HEK293 (cell line): Measurements from ENCODE around the gene CYP17A1.

Experiments used
- CTCF ChIA-PET: fragments of 350-600 bp; formaldehyde crosslinking; extraction: SDS; loops from one replicate; lab custom pipeline; 2021; ENCODE audit warnings: antibody characterized with exemption; lab: Yijun Ruan, JAX
- POLR2A ChIA-PET: fragments of 300-600 bp; formaldehyde crosslinking; extraction: SDS; loops from one replicate; lab custom pipeline; 2020; ENCODE audit warnings: antibody characterized with exemption, inconsistent platforms; lab: Yijun Ruan, JAX
- H3K27ac ChIP-seq: fragments of 200-500 bp; sonication (Bioruptor generic); 2 replicates; pipeline ENCODE4 v1.5.1; 2014; ENCODE audit warnings: low read depth, low read length, control low read depth, inconsistent platforms; ENCODE audit errors: extremely low read depth
- H3K36me3 ChIP-seq, 2 experiments: fragments of 200-500 bp in 1 of 2; sonication (Bioruptor generic) in 1 of 2; 1 replicate in 1 of 2; 2 replicates in 1 of 2; pipeline ENCODE4 v1.5.1; 2014 to 2017; ENCODE audit warnings: inconsistent platforms in 2 of 2, low read length in 2 of 2; ENCODE audit not compliant: control insufficient read depth in 2 of 2, insufficient read depth in 1 of 2
- H3K4me1 ChIP-seq: fragments of 200-500 bp; sonication (Bioruptor generic); 2 replicates; pipeline ENCODE4 v1.5.1; 2014; ENCODE audit warnings: mild to moderate bottlenecking, low read length, inconsistent platforms; ENCODE audit not compliant: control insufficient read depth, insufficient read depth
- H3K4me3 ChIP-seq: 2 replicates; pipeline ENCODE4 v1.5.1; 2011; ENCODE audit warnings: low read depth, mild to moderate bottlenecking, control low read depth, low read length, moderate library complexity
- H3K9me3 ChIP-seq: fragments of 200-500 bp; sonication (Bioruptor generic); 2 replicates; pipeline ENCODE4 v1.5.1; 2014; ENCODE audit warnings: low read depth, low read length, inconsistent platforms; ENCODE audit not compliant: control insufficient read depth, insufficient read depth
- HOXA7 ChIP-seq: sonication (generic); formaldehyde crosslinking; IDR thresholded peaks from 2 replicates; pipeline ENCODE4 v1.8.1; 2022; ENCODE audit warnings: missing genetic modification reagents, borderline replicate concordance
- MEIS1 ChIP-seq: sonication (generic); formaldehyde crosslinking; IDR thresholded peaks from 2 replicates; pipeline ENCODE4 v1.8.1; 2022; ENCODE audit warnings: missing genetic modification reagents, mild to moderate bottlenecking, borderline replicate concordance
- SP3 ChIP-seq: fragments of 450-650 bp; formaldehyde crosslinking; IDR thresholded peaks from 2 replicates; pipeline ENCODE4 v1.5.1; 2016; ENCODE audit warnings: missing biosample characterization, missing genetic modification characterization
- ZBTB11 ChIP-seq: fragments of 450-650 bp; formaldehyde crosslinking; conservative IDR thresholded peaks from 2 replicates; pipeline ENCODE4 v1.5.1; 2016; ENCODE audit warnings: low read depth, missing biosample characterization, missing genetic modification characterization
- ZFP3 ChIP-seq: fragments of 450-650 bp; formaldehyde crosslinking; IDR thresholded peaks from 2 replicates; pipeline ENCODE4 v1.5.1; 2016; ENCODE audit warnings: low read depth, missing biosample characterization, missing genetic modification characterization
- ZIC2 ChIP-seq: fragments of 450-650 bp; formaldehyde crosslinking; IDR thresholded peaks from 2 replicates; pipeline ENCODE4 v1.5.1; 2016; ENCODE audit warnings: missing biosample characterization, missing genetic modification characterization
- ZNF148 ChIP-seq: fragments of 450-650 bp; formaldehyde crosslinking; IDR thresholded peaks from 2 replicates; pipeline ENCODE4 v1.5.0; 2017; ENCODE audit warnings: missing biosample characterization, missing genetic modification characterization, borderline replicate concordance
- ZNF274 ChIP-seq, 2 experiments: fragments of 200-500 bp in 1 of 2; fragments of 450-650 bp in 1 of 2; sonication (Bioruptor generic) in 1 of 2; formaldehyde crosslinking in 1 of 2; IDR thresholded peaks; 2 replicates each; pipeline versions ENCODE4 v1.5.1 to v1.6.1; 2014 to 2016; ENCODE audit warnings: borderline replicate concordance in 1 of 2, inconsistent platforms in 1 of 2, low read length in 1 of 2, missing biosample characterization in 1 of 2, missing genetic modification characterization in 1 of 2
- ZNF324 ChIP-seq: fragments of 450-650 bp; formaldehyde crosslinking; IDR thresholded peaks from 2 replicates; pipeline ENCODE4 v1.5.1; 2016; ENCODE audit warnings: missing biosample characterization, missing genetic modification characterization
- ZNF335 ChIP-seq: fragments of 450-650 bp; formaldehyde crosslinking; conservative IDR thresholded peaks from 2 replicates; pipeline ENCODE4 v1.5.1; 2016; ENCODE audit warnings: missing biosample characterization, missing genetic modification characterization
- ZNF394 ChIP-seq: fragments of 450-650 bp; formaldehyde crosslinking; IDR thresholded peaks from 2 replicates; pipeline ENCODE4 v1.5.1; 2016; ENCODE audit warnings: missing biosample characterization, missing genetic modification characterization, mild to moderate bottlenecking, moderate library complexity, borderline replicate concordance
- ZNF48 ChIP-seq: fragments of 450-650 bp; formaldehyde crosslinking; IDR thresholded peaks from 2 replicates; pipeline ENCODE4 v1.5.1; 2016; ENCODE audit warnings: missing biosample characterization, missing genetic modification characterization
- ZNF530 ChIP-seq: fragments of 450-650 bp; formaldehyde crosslinking; IDR thresholded peaks from 2 replicates; pipeline ENCODE4 v1.5.1; 2016; ENCODE audit warnings: low read depth, missing biosample characterization, missing genetic modification characterization
- ZNF600 ChIP-seq: fragments of 450-650 bp; formaldehyde crosslinking; IDR thresholded peaks from 2 replicates; pipeline ENCODE4 v1.5.1; 2016; ENCODE audit warnings: missing biosample characterization, missing genetic modification characterization
- ZNF677 ChIP-seq: fragments of 450-650 bp; IDR thresholded peaks from 2 replicates; pipeline ENCODE4 v1.5.0; 2018; ENCODE audit warnings: missing biosample characterization, mild to moderate bottlenecking, missing genetic modification characterization, moderate library complexity
- ZNF701 ChIP-seq: fragments of 450-650 bp; formaldehyde crosslinking; IDR thresholded peaks from 2 replicates; pipeline ENCODE4 v1.5.1; 2016; ENCODE audit warnings: missing biosample characterization, missing genetic modification characterization
- ZXDB ChIP-seq: fragments of 450-650 bp; formaldehyde crosslinking; IDR thresholded peaks from 2 replicates; pipeline ENCODE4 v1.5.1; 2016; ENCODE audit warnings: missing biosample characterization, missing genetic modification characterization
- TF ChIP-seq, protein P1 (sequence below): fragments of 450-650 bp; formaldehyde crosslinking; IDR thresholded peaks from 2 replicates; pipeline ENCODE4 v1.5.1; 2016; ENCODE audit warnings: missing biosample characterization, missing genetic modification characterization
- TF ChIP-seq, protein P2 (sequence below): fragments of 450-650 bp; formaldehyde crosslinking; IDR thresholded peaks from 2 replicates; pipeline ENCODE4 v1.5.1; 2017; ENCODE audit warnings: missing biosample characterization, mild to moderate bottlenecking, missing genetic modification characterization, moderate library complexity
- TF ChIP-seq, protein P3 (sequence below): fragments of 450-650 bp; formaldehyde crosslinking; IDR thresholded peaks from 2 replicates; pipeline ENCODE4 v1.5.1; 2016; ENCODE audit warnings: missing biosample characterization, missing genetic modification characterization, borderline replicate concordance
- TF ChIP-seq, protein P4 (sequence below): fragments of 450-650 bp; formaldehyde crosslinking; IDR thresholded peaks from 2 replicates; pipeline ENCODE4 v1.5.1; 2016; ENCODE audit warnings: missing biosample characterization, missing genetic modification characterization

Gene CYP17A1

DNA sequence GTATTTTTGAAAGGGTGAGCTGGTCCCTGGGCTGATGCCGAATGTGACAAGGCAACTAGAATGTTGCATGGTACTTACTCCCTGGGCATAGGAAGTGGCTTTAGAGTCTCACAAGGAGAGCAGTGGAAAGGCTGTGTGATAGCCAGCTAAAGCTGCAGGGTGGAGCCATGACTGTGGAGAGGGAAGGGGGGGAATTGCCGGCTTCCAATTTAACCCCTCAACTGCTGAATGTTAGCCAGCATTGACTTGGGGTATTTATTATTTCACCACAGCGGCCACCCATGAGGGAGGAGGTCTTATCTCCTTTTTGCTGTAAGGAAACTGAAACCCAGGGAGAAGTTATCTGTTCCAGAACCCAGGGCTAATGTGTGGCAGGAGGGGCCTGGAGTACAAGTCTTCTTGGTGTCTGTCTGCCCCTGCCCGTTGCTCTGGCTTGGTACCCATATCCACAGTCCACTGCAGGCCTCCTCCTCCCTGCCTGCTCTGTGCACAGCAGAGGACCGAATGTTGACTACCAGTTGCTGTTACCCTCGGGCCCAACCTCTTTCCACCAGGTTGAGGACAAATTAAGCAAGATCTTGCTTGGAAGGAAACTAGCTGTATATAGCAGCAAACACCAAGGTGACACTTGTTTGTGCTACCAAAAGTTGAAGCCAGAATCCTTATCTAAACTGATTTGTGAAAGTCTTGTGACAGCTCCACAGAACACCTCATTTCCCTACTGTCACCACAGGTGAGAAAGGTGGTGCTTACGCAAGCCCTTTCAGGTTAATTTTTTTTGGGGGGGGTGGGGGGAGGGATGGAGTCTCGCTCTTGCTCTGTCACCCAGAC, 55.9 kb downstream of the CYP17A1 start:
- H3K36me3 ChIP-seq, result no peaks in the 10 kb centered on the region
- H3K9me3 ChIP-seq, result no peaks in the 10 kb centered on the region
- CTCF ChIA-PET, result interaction anchor here (0.6 to 0.9 kb wide), 2 partner anchors 12 to 25 kb away, joined by 3 to 4 read pairs; no protein-coding TSS in a partner anchor
- H3K27ac ChIP-seq, result no peak overlapping the region
- H3K4me1 ChIP-seq, result peaks cover 10% of the 10 kb centered on the region
- H3K4me3 ChIP-seq, result no peak overlapping the region
- POLR2A ChIA-PET, result interaction anchor here (1.6 kb wide), 1 partner anchor 20 kb away, joined by 4 read pairs; no protein-coding TSS in a partner anchor
- TF ChIP-seq, protein P1, sequence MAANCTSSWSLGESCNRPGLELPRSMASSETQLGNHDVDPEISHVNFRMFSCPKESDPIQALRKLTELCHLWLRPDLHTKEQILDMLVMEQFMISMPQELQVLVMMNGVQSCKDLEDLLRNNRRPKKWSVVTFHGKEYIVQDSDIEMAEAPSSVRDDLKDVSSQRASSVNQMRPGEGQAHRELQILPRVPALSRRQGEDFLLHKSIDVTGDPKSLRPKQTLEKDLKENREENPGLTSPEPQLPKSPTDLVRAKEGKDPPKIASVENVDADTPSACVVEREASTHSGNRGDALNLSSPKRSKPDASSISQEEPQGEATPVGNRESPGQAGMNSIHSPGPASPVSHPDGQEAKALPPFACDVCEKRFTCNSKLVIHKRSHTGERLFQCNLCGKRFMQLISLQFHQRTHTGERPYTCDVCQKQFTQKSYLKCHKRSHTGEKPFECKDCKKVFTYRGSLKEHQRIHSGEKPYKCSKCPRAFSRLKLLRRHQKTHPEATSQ (tag by site-specific recombination), result no peak
- TF ChIP-seq ZXDB (tag by site-specific recombination) (no peak), ZNF335 (tag by site-specific recombination) (peak; percentile 62), ZNF394 (no peak), ZNF324 (tag by site-specific recombination) (no peak), ZNF600 (0 out of 2 replicates have a peak, but pooled peaks have one; percentile 14), ZNF274 (IDR thresholded peaks at IDR 0.05; ENCODE audit: low read length) (no peak), ZNF274 (tag by site-specific recombination; IDR thresholded peaks at IDR 0.05; ENCODE audit: borderline replicate concordance) (no peak), ZIC2 (0 out of 2 replicates have a peak, but pooled peaks have one; percentile 15), ZNF48 (tag by site-specific recombination) (no peak), SP3 (tag by site-specific recombination) (no peak), HOXA7 (CRISPR knock-in tag) (no peak), ZNF701 (tag by site-specific recombination) (0 out of 2 replicates have a peak, but pooled peaks have one; percentile 59), ZFP3 (tag by site-specific recombination) (no peak), ZNF148 (no peak), ZNF530 (tag by site-specific recombination) (no peak), MEIS1 (CRISPR knock-in tag) (no peak), ZBTB11 (tag by site-specific recombination) (no peak), ZNF677 (0 out of 2 replicates have a peak, but pooled peaks have one; percentile 19)
- TF ChIP-seq, protein P2, sequence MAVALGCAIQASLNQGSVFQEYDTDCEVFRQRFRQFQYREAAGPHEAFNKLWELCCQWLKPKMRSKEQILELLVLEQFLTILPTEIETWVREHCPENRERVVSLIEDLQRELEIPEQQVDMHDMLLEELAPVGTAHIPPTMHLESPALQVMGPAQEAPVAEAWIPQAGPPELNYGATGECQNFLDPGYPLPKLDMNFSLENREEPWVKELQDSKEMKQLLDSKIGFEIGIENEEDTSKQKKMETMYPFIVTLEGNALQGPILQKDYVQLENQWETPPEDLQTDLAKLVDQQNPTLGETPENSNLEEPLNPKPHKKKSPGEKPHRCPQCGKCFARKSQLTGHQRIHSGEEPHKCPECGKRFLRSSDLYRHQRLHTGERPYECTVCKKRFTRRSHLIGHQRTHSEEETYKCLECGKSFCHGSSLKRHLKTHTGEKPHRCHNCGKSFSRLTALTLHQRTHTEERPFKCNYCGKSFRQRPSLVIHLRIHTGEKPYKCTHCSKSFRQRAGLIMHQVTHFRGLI, result no peak
- TF ChIP-seq, protein P3, sequence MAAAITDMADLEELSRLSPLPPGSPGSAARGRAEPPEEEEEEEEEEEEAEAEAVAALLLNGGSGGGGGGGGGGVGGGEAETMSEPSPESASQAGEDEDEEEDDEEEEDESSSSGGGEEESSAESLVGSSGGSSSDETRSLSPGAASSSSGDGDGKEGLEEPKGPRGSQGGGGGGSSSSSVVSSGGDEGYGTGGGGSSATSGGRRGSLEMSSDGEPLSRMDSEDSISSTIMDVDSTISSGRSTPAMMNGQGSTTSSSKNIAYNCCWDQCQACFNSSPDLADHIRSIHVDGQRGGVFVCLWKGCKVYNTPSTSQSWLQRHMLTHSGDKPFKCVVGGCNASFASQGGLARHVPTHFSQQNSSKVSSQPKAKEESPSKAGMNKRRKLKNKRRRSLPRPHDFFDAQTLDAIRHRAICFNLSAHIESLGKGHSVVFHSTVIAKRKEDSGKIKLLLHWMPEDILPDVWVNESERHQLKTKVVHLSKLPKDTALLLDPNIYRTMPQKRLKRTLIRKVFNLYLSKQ (tag by site-specific recombination), result no peak
- TF ChIP-seq, protein P4, sequence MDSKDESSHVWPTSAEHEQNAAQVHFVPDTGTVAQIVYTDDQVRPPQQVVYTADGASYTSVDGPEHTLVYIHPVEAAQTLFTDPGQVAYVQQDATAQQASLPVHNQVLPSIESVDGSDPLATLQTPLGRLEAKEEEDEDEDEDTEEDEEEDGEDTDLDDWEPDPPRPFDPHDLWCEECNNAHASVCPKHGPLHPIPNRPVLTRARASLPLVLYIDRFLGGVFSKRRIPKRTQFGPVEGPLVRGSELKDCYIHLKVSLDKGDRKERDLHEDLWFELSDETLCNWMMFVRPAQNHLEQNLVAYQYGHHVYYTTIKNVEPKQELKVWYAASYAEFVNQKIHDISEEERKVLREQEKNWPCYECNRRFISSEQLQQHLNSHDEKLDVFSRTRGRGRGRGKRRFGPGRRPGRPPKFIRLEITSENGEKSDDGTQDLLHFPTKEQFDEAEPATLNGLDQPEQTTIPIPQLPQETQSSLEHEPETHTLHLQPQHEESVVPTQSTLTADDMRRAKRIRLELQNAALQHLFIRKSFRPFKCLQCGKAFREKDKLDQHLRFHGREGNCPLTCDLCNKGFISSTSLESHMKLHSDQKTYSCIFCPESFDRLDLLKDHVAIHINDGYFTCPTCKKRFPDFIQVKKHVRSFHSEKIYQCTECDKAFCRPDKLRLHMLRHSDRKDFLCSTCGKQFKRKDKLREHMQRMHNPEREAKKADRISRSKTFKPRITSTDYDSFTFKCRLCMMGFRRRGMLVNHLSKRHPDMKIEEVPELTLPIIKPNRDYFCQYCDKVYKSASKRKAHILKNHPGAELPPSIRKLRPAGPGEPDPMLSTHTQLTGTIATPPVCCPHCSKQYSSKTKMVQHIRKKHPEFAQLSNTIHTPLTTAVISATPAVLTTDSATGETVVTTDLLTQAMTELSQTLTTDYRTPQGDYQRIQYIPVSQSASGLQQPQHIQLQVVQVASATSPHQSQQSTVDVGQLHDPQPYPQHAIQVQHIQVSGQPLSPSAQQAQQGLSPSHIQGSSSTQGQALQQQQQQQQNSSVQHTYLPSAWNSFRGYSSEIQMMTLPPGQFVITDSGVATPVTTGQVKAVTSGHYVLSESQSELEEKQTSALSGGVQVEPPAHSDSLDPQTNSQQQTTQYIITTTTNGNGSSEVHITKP (tag by site-specific recombination), result peak; percentile 69
